Measurements from ENCODE around the gene SLC66A3.

DNA sequence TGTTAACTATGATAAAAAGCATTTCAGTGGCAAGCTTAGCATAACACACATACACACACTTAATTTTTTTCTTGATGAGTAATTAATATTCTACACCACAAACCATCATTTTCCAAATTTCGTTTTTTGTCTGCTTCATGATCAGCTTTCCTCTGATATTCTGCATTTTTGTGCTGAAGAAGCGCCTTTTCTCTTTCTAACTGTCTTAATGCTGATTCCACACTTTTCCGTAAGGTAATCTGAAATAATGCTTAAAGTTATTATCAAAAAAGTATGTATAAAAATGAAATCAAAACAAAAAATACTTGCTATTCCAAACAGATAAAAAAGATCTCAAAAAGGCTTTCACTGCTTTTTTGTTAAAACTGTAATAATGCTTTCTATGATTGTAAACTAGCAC is 60.1 kb downstream of the SLC66A3 start:
- no peak for TF ChIP-seq HOXC10 (CRISPR knock-in tag; IDR thresholded peaks at IDR 0.05)
- no peak for TF ChIP-seq ZNF670 (tag by site-specific recombination; IDR thresholded peaks at IDR 0.05; ENCODE audit: low read depth)
- TF ChIP-seq, protein P1, sequence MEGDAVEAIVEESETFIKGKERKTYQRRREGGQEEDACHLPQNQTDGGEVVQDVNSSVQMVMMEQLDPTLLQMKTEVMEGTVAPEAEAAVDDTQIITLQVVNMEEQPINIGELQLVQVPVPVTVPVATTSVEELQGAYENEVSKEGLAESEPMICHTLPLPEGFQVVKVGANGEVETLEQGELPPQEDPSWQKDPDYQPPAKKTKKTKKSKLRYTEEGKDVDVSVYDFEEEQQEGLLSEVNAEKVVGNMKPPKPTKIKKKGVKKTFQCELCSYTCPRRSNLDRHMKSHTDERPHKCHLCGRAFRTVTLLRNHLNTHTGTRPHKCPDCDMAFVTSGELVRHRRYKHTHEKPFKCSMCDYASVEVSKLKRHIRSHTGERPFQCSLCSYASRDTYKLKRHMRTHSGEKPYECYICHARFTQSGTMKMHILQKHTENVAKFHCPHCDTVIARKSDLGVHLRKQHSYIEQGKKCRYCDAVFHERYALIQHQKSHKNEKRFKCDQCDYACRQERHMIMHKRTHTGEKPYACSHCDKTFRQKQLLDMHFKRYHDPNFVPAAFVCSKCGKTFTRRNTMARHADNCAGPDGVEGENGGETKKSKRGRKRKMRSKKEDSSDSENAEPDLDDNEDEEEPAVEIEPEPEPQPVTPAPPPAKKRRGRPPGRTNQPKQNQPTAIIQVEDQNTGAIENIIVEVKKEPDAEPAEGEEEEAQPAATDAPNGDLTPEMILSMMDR (tag by site-specific recombination; IDR thresholded peaks at IDR 0.05), result no peak
- no peak for TF ChIP-seq TCF7L2 (IDR thresholded peaks at IDR 0.05; ENCODE audit: borderline replicate concordance, low read depth, low read length)
- no peak for TF ChIP-seq ZNF707 (tag by site-specific recombination; IDR thresholded peaks at IDR 0.05)
- TF ChIP-seq, protein P2, sequence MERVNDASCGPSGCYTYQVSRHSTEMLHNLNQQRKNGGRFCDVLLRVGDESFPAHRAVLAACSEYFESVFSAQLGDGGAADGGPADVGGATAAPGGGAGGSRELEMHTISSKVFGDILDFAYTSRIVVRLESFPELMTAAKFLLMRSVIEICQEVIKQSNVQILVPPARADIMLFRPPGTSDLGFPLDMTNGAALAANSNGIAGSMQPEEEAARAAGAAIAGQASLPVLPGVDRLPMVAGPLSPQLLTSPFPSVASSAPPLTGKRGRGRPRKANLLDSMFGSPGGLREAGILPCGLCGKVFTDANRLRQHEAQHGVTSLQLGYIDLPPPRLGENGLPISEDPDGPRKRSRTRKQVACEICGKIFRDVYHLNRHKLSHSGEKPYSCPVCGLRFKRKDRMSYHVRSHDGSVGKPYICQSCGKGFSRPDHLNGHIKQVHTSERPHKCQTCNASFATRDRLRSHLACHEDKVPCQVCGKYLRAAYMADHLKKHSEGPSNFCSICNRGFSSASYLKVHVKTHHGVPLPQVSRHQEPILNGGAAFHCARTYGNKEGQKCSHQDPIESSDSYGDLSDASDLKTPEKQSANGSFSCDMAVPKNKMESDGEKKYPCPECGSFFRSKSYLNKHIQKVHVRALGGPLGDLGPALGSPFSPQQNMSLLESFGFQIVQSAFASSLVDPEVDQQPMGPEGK (tag by site-specific recombination; IDR thresholded peaks at IDR 0.05), result no peak
- TF ChIP-seq, protein P3, sequence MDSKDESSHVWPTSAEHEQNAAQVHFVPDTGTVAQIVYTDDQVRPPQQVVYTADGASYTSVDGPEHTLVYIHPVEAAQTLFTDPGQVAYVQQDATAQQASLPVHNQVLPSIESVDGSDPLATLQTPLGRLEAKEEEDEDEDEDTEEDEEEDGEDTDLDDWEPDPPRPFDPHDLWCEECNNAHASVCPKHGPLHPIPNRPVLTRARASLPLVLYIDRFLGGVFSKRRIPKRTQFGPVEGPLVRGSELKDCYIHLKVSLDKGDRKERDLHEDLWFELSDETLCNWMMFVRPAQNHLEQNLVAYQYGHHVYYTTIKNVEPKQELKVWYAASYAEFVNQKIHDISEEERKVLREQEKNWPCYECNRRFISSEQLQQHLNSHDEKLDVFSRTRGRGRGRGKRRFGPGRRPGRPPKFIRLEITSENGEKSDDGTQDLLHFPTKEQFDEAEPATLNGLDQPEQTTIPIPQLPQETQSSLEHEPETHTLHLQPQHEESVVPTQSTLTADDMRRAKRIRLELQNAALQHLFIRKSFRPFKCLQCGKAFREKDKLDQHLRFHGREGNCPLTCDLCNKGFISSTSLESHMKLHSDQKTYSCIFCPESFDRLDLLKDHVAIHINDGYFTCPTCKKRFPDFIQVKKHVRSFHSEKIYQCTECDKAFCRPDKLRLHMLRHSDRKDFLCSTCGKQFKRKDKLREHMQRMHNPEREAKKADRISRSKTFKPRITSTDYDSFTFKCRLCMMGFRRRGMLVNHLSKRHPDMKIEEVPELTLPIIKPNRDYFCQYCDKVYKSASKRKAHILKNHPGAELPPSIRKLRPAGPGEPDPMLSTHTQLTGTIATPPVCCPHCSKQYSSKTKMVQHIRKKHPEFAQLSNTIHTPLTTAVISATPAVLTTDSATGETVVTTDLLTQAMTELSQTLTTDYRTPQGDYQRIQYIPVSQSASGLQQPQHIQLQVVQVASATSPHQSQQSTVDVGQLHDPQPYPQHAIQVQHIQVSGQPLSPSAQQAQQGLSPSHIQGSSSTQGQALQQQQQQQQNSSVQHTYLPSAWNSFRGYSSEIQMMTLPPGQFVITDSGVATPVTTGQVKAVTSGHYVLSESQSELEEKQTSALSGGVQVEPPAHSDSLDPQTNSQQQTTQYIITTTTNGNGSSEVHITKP (tag by site-specific recombination; IDR thresholded peaks at IDR 0.05), result no peak
